ENCODE data around the gene FGGY.
"Not testable (repeated sequence)": the region's sequence is repeated elsewhere in the genome, so short reads cannot be mapped to it uniquely, and the experiment has no call there.

FGGY gene

DNA sequence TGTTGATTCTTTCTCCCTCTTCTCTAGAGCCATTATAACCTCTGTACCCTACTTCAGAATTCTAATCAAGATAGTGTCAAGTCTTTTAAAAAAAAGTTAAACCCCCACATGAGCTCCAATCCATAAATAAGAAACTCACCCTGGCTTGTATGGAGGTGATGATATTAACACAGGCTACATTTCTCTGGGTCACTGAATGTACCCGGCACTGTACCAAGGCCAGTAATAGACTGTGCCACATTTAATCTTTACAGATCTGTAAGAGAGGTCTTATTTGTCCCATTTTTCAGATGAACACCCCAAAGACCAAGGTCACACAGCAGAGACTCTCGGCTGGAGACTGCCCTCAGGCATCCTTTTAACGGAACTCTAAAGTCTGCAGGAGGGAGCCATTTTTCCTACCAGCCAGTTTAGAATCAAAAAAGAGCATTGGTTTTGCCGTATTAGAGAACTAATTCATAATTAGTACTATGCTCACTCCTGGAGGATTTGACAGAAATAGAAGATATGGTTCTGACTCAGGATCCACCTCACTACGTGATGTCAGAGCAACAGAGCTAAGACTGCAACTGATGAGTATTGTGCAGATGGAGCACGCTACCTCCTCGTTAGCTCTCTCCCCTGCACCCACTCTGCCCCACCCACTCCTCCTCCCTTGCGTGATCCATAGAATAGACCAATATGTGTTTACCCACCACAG lies 300.7 kb downstream of the FGGY start:
- no peak for DNase-seq

GRCh38 chr1:59598120-59598440 lies 301.2 kb downstream of the FGGY start:
- DNase-seq: no peak

GRCh38 chr1:59601041-59601441 lies 304.1 kb downstream of the FGGY start:
- no peak for DNase-seq

GRCh38 chr1:59601811-59602210 lies 304.9 kb downstream of the FGGY start:
- DNase-seq: no peak

DNA sequence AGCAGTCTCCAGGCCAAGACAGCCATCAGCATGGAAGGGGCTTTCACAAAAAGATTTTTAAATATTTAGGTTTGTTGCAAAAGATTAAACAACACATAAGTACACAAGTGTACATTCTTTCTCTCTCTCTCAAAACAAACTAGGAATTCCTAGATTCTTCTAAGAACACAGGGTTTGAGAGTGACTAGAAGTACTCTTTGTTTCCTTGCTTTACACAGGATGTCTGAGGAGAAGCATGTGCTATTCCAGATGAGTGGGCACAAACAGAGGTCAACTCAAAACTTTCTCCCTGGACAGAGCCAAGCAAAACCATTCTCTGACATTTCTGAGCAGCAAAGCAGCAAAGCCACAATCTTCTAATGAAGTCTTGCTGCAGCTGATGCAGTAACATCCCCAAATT lies 307.3 kb downstream of the FGGY start:
- DNase-seq: no peak

- DNase-seq: no peak
Measured at GRCh38 chr1:59605184-59605583, 308.3 kb downstream of the FGGY start.

DNA sequence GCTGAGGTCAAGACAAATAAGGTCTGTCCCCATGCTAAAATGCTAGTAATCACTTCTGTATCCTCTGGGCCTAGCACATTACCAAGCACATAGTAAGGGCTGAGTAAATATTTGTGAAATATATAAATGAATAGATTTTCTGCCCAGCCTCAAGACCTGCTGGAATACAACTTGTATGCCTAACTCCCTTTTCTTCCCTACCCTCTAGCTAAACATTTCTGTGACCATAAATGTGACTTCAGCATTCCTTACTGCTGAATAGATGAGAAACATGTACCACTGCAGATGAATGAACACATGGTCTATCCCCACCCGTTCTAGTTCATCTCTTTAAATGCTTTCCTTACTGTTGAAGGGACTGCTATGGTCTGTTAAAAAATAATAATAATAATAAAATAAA lies 308.9 kb downstream of the FGGY start:
- DNase-seq: no peak

DNA sequence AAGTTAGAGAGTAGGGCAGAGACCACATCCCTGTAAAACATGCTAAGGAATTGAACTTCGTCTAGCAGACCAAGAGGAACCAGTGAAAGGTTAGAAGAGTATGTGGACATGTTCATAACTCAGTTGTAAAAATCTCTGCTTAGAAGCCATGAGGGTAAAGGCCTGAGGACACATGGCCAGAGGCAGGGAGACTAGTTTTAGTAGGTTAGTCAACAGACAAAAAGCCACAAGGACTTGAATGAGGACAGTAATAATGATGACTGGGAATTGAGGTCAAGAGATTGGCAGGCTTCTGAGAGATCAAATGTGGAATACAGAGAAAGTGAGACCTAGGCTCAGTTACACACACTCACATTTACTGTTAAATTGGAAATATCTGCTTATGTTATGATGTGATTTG lies 312.4 kb downstream of the FGGY start:
- no peak for DNase-seq

DNA sequence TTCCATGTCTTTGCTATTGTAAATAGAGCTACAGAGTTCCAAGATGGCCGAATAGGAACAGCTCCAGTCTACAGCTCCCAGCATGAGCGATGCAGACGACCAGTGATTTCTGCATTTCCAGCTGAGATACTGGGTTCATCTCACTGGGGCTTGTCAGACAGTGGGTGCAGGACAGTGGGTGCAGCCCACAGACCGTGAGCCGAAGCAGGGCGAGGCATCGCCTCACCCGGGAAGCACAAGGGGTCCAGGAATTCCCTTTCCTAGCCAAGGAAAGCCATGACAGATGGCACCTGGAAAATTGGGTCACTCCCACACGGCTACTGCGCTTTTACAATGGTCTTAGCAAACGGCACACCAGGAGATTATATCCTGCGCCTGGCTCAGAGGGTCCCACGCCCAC lies 313.6 kb downstream of the FGGY start:
- not testable (repeated sequence) for DNase-seq

DNA sequence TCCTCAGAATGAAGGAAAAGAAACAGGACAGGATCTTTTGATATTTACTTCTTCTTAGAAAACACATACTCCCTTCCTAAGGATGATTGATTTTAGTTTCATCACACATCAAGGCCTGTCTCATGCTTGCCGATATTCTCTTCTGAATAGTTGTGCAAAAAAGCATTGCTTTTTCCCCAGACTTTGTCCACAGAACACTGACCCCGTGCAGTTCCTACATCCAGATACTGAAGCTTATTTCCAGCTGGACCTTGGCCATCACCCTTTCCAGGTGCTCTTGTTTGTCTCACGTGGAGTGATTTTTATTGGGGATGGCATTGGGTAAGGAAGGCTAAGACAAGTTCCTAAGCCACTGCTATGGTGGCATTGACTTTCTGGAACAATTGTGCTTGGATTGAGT lies 320.5 kb downstream of the FGGY start:
- DNase-seq: no peak

DNA sequence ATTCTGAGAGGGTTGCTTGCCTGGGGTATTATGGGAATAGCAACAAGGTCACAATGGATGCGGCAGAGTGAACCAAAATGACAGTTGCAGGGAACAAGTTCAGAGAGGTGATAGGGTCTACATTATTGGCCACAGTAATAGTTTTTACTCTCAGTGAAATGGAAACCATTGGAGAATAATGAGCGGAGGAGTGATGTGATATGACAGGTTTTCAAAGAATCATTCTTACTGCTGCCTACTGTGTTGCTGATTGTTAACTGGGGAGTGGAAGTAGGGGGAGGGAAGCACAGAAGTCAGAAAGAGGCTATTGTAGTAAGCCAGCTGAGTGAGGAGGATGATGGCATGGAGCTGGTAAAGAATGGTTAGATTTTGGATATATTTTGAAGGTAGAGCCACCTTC lies 322.7 kb downstream of the FGGY start:
- no peak for DNase-seq

DNA sequence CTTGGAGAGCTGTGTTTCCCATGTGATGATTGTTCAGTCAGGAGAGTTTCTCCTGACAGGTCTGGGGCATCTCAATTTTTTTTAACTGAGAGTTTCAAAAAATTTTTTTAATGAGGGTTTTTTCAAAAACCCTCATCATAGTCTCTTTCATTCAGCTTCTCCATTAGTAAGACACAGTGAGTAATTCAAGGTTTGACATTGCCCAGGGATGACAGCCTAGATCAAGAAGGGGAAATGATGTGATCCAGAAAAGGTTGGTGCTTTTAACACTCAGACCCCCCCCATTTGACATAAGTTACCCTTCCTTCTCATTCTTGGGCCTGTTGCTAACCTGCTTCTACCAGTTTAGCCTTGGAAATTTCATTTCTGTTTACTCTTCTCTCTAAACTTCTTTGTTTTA lies 328.5 kb downstream of the FGGY start:
- DNase-seq: no peak

DNA sequence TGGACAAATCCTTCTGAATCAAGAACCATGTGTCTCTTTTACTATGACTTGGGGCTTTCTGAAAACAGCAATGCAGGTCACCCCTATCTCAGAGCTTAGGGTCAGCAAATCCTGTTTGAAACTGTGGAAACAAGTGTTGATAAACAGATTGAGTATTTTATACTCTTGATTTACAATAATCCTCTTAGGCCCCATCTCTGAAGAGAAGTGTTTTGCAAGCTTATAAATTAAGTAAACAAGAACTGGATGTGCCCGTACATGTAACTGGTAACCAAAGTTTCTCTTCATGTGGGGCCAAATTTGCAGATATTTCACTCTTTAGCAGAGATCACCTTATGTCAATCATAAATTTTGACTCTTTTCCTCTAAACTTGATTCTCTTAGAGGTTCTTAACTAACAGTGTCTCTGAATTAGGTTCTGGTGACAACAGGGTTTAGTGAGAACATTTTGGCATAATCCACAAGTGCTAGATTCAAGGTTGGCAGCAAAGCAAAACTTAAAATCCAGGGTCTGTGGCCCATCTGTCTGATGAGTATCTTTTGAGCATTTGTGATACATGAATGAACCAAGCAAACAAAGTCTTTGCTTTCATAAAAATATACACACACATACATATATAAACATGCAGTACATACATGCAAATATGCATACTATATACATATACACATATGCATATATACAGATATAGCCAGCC lies 334.8 kb downstream of the FGGY start:
- DNase-seq: no peak

DNA sequence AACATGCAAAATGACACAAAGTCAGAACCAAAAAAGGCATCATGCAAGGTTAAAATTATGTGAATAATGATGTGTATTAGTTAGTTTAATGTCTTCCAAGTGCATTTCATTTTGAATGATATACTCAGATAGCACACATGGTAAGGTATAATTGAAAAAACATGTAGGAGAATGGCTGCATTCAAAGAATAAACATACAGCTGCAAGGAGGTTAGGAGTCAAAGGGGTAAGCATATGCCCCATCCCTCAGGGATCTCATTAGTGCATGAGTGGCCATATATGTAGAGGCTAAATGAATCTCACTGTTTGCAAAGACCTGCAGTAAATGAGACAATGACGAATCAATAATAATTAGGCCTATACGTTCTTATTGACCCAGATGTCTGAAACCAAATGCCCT lies 338.2 kb downstream of the FGGY start:
- no peak for DNase-seq

- DNase-seq: no peak
Measured at GRCh38 chr1:59638231-59638711, 341.4 kb downstream of the FGGY start.

- DNase-seq: no peak
Measured at GRCh38 chr1:59639266-59639665, 342.4 kb downstream of the FGGY start.

DNA sequence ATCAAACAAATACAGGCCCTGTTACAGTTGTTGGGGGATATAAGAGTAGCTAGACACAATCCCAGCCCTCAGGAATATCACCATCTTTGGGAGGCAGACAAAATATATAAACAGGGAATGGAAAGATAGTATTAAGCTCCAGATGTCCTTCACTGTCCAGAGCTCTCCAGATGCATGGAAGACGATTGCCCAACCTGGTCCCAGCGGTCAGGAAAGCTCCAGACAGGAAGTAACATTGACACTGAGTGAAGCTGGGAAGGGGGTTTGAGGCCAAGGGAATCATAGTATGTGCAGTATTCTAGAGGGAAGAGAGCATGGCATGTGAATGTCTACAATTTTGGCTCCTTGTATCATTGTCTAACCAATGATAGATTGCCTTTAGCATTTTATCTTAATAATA lies 344.0 kb downstream of the FGGY start:
- no peak for DNase-seq

DNA sequence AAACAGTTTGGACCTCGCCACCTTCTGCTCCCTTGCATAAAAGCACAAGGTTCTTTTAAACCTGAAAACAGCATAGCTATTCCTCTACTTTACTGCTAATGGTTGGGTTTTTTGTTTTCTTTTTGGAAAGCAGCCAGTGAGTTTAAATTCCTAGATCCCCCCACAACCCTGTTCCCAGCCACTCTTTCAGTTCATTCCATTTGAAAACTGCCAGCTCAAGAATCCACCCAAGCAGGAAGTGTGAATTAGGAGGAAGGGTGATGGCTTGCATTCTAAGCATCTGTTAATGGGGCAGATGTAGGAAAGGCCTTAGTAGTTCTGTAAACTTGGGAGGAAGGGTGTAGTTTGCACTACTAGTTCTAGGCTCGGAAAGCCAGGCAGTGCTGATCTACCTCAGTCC lies 344.9 kb downstream of the FGGY start:
- no peak for DNase-seq

DNA sequence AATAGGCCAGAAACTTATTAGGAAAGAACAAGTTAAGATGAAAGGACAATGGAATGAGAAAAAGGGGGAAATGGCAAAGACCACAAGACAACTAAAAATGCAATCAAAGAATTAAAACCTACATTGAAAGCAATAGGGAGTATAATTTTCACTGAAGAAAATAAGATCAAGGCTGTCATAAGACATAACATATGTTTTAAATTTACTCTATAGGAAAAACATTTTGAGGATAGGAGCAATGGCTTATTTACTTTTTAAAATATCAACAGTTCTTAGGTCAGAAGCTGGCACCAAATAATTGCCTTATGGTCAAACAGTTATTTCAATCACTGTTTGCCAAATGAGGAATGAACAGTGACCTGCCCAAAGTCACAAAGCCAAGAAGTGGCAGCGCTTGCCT lies 346.6 kb downstream of the FGGY start:
- no peak for DNase-seq

DNA sequence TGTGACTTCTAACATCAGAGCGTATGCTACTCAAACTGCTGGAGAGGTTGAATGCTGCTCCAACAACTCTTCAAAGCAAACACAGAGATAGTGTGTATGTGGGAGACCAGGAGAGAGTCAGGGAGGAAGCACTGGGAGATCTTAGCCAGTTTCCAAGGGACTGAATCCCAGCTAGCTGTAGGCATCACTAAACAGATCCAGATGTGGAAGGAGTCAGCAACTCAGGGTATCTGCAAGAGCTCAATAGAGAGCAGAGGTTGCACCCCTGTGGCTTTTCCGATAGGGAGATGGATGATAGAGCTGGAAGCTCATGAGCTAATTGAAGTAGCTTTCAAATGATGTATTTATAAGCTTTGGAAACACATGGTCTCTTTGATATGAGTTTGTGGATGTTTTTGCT lies 349.0 kb downstream of the FGGY start:
- DNase-seq: no peak

- not testable (repeated sequence) for DNase-seq
Measured at GRCh38 chr1:59653142-59653958, 356.5 kb downstream of the FGGY start.

GRCh38 chr1:59653968-59654367 lies 357.1 kb downstream of the FGGY start:
- no peak for DNase-seq

DNA sequence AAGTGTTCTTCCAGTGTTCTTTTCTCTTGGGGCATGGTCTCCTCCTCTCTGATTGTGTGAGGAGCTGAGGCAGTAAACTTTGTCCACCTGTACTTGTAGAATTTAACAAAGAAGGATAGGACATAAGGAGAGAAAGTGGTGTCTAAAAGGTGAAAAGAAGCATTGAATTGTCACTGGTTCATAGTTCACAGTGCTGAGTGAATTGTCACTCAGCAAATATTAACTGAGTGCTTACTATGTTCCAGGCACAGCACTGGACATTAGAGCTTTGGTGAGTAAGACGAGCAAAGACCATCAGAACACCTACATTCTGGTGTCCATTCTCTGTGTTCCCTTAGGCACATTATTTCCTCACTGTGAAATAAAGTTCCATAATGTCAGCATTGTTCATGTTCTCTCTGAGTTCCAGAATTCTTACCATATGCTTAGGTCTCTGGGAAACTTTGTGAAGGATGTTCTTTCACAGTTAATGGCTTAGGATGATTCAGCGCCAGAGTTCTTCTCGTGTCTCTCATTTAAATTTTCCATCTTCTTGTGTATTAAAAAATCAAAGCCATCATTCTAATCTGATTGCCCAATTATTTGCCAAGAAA lies 361.1 kb downstream of the FGGY start:
- no peak for DNase-seq

- DNase-seq: no peak
Measured at GRCh38 chr1:59664166-59664565, 367.3 kb downstream of the FGGY start.

All from stimulated activated CD4-positive, alpha-beta T cell treated with anti-CD3 and anti-CD28 coated beads, Interleukin-12 subunit alpha, Interleukin-12 subunit beta, amount 100 ng/mL, for 4 hours (primary cell).